Inflammatory macrophage (primary cell): ENCODE data around the gene IFI30.

ENCODE experiments used
- DNase-seq, 2 donors: peaks; one replicate each; pipeline ENCODE4 v3.0.0-alpha.2; 2020 to 2022
- total RNA-seq, 18 experiments: gene quantifications; one replicate each; lab custom pipeline; 2026; ENCODE audit warnings: mixed read lengths in 6 of 18, inconsistent platforms in 2 of 18; lab: John Stamatoyannopoulos, UW

Gene IFI30
- total RNA-seq, result 0.63 to 19.4 (median 6.6) reads per million in 18 experiments

DNA sequence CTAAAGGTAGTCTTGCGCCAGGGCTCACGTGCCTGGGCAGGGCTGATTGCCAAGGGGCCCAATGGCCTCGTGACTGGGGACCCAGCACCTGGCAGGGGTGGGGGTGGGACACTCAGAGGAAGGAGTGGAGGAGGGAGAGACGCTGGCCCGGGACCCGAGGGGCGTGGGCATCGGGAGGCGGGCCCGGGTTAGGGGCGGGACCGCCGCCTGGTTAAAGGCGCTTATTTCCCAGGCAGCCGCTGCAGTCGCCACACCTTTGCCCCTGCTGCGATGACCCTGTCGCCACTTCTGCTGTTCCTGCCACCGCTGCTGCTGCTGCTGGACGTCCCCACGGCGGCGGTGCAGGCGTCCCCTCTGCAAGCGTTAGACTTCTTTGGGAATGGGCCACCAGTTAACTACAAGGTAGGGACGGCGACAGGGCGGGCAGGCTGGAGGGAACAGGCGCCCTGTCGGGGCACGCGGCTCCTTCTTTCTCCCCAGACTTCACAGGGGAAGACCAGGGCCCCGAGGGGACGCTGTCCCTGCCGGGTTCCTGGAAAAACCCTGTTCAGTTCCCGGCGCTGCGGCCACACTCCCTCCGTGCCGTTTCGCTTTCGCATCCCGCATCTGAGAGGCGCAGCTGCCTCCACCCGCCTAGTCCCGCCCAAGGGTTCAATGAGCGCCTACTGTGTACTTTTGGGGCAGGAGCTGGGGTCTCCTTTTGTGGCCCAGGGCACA is at the start of gene IFI30:
Gene IFI30 (plus strand): TSS at position 242 of the 717 bp plus-strand sequence. CDS start 29 bp downstream, at position 271.
- peak; percentile 95 to 96 for DNase-seq

GRCh38 chr19:18123819-18124218 is 49.8 kb upstream of the IFI30 start:
- no peak for DNase-seq

GRCh38 chr19:18126097-18126496 is 47.5 kb upstream of the IFI30 start:
- peak; percentile 15 to 29 for DNase-seq

GRCh38 chr19:18128044-18128443 is 45.6 kb upstream of the IFI30 start:
- DNase-seq, result peak; percentile 65

GRCh38 chr19:18128805-18129204 is 44.8 kb upstream of the IFI30 start:
- no peak for DNase-seq

GRCh38 chr19:18130523-18131242 is 42.9 kb upstream of the IFI30 start:
- DNase-seq, result no peak

DNA sequence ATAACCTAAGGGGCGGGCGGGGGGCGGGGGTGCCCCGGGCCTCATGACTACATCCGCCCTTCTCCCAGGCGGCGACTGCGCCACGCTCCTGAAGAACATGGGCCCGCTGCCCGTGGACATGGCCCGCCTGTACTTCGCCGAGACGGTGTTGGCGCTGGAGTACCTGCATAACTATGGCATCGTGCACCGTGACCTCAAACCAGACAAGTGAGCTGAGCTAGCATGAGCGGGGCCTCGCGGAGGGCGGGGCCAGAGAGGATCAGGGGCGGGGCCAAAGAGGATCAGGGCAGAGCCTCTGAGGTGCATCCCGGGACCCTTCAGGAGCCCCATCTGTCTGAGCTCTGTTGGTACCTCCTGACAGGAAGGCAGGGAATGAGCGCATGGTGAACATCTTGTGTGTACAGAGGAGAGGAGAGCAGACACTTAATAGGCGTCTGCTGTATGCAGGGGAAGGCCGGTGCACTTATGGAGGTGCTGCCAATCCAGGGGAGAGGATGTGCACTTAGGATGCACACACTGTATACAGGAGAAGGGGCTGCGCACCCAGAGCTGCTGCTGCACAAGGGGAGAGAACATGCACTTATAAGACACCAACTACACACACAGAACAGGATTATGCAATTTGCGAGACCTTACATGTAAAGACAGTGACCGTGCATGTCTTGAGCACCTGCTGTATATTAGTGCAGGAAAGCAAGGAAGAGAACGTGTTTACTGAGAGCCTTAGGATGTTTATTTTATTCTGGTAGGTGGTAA is 41.6 kb upstream of the IFI30 start:
- no peak for DNase-seq

GRCh38 chr19:18135712-18136584 is 37.7 kb upstream of the IFI30 start:
- no peak for DNase-seq

DNA sequence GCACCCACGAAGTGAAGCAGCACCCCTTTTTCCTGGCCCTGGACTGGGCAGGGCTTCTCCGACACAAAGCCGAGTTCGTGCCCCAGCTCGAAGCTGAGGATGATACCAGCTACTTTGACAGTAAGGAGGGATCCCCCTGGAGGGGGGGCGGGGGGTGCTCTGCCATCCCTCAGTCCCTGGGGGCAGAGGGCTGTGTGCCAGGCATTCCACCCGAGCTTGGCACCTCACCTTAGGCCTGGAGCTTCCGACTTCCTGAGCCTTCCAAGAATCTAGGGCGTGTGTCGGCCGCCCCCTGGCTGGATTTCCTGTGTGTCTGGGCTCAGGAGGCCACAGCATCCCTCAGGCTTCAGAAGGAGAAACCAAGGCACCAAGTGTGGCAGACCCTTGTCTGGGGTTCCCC is 36.4 kb upstream of the IFI30 start:
- no peak for DNase-seq

- DNase-seq, result peak; percentile 56 to 59
Measured at GRCh38 chr19:18137657-18138339, 35.8 kb upstream of the IFI30 start.

GRCh38 chr19:18140473-18140872 is 33.1 kb upstream of the IFI30 start:
- no peak for DNase-seq

DNA sequence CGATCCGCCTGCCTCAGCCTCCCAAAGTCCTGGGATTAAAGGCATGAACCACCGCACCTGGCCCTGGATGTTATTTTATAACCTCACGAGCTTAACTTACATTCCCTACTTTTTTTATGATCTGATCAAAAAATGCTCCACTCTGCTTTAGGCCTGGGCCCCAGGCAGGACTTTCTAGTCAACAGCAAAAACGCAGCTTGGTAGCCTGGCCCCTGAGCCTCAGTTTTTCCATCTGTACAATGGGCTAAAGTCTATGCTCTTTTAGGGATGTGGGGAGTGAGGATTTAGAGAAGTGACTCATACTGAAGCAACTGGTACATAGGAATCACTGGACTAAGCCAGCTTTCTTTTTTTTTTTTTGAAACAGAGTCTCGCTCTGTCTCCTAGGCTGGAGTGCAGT is 32.6 kb upstream of the IFI30 start:
- no peak for DNase-seq

GRCh38 chr19:18143902-18144301 is 29.7 kb upstream of the IFI30 start:
- no peak for DNase-seq

- no peak for DNase-seq
Measured at GRCh38 chr19:18144361-18144760, 29.3 kb upstream of the IFI30 start.

DNA sequence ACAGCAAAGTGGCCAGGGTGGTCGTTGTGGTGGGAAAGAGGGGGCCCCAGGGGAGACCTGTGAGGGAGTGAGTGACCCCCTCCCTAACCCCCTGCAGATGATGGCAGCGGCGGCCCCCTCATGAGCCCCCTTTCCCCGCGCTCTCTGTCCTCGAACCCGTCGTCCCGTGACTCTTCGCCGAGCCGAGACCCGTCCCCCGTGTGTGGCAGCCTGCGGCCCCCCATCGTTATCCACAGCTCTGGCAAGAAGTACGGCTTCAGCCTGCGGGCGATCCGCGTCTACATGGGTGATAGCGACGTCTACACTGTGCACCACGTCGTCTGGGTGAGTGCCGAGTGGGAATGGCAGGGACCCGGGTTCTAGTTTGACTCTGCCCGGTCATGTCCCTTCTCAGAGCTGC is 28.7 kb upstream of the IFI30 start:
- DNase-seq, result no peak

DNA sequence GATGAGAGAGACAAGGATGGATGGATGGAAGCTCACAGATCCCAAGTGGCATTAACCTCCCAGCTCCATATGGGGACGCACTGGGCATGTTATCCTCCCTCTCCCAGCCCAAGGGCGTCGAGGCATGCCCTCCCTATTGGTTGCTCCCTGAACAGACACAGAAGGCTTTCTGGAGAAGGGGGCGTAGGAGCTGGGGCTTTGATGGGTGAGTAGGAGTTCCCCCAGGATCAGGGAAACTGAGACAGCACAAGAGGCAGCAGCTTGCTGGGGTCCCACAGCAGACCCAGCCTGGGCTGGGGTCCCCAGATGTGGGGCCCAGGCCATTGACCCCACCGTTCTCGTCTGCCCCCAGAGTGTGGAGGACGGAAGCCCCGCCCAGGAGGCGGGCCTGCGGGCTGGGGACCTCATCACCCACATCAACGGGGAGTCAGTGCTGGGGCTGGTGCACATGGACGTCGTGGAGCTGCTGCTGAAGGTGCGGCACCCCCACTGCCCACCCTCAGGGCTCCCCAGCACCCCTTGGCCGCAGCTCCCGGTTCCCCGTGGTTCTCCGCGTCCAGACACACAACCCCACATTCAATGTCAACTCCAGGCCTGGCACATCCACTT is 28.1 kb upstream of the IFI30 start:
- no peak for DNase-seq

DNA sequence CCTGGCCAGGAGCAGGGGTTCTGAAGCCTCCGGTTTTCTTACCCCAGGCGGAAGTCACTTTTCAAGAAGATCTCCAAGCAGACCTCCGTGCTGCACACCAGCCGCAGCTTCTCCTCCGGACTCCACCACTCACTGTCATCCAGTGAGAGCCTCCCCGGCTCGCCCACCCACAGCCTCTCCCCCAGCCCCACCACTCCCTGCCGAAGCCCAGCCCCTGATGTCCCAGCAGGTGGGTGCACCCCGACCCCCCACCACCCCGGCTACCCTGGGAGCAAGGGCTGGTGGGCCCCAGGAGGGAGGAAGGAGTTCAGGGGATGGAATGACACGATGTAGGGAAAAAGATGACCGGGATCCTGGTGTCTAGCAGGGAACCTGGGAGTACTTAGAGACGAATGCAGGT is 26.2 kb upstream of the IFI30 start:
- no peak for DNase-seq

- no peak for DNase-seq
Measured at GRCh38 chr19:18149596-18149975, 24.0 kb upstream of the IFI30 start.

GRCh38 chr19:18150776-18151624 is 22.6 kb upstream of the IFI30 start:
- DNase-seq, result no peak

GRCh38 chr19:18152442-18152816 is 21.2 kb upstream of the IFI30 start:
- DNase-seq, result peak; percentile 100
